Rectal smooth muscle tissue (tissue), 1 donor: Measurements from ENCODE around the gene PIGS.
"Not testable (repeated sequence)": the region's sequence is repeated elsewhere in the genome, so short reads cannot be mapped to it uniquely, and the experiment has no call there.

Experiments
- H3K27ac ChIP-seq: one replicate; pipeline ENCODE4 v1.7.0; 2013; ENCODE audit warnings: low read depth, low read length, inconsistent platforms
- H3K27me3 ChIP-seq: one replicate; pipeline ENCODE4 v1.7.0; 2013; ENCODE audit warnings: low read length; ENCODE audit not compliant: control insufficient read depth, insufficient read depth
- H3K36me3 ChIP-seq: one replicate; pipeline ENCODE4 v1.7.0; 2013; ENCODE audit warnings: low read length; ENCODE audit not compliant: control insufficient read depth, insufficient read depth
- H3K4me1 ChIP-seq: one replicate; pipeline ENCODE4 v1.7.0; 2013; ENCODE audit warnings: low read length; ENCODE audit not compliant: control insufficient read depth, insufficient read depth
- H3K4me3 ChIP-seq: one replicate; pipeline ENCODE4 v1.7.0; 2013; ENCODE audit warnings: low read length
- H3K9ac ChIP-seq: one replicate; pipeline ENCODE4 v1.7.0; 2013; ENCODE audit warnings: low read length

Gene PIGS

DNA sequence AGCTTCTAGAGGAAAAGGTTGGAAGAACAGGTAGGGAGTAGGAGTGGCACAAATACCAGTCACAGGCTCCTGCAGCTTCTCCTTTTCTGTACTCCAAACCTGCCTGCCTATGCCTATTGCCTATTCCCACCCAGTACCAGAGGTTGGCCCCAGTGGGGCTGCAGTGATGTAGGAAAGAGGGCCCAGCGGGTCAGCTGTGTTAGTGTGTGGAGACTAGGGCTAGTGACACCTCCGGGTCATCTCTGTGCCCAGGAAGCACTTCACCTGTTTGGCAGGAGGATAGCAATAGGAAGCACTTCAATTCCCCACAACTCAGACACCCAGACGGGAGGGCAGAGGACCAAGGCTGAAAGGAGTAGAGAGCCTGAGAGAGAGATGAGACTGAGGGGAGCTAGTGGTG, 4.7 kb upstream of the PIGS start:
- H3K9ac ChIP-seq, H3K4me1 ChIP-seq, H3K27ac ChIP-seq, H3K4me3 ChIP-seq, H3K27me3 ChIP-seq, H3K36me3 ChIP-seq: not testable (repeated sequence)

DNA sequence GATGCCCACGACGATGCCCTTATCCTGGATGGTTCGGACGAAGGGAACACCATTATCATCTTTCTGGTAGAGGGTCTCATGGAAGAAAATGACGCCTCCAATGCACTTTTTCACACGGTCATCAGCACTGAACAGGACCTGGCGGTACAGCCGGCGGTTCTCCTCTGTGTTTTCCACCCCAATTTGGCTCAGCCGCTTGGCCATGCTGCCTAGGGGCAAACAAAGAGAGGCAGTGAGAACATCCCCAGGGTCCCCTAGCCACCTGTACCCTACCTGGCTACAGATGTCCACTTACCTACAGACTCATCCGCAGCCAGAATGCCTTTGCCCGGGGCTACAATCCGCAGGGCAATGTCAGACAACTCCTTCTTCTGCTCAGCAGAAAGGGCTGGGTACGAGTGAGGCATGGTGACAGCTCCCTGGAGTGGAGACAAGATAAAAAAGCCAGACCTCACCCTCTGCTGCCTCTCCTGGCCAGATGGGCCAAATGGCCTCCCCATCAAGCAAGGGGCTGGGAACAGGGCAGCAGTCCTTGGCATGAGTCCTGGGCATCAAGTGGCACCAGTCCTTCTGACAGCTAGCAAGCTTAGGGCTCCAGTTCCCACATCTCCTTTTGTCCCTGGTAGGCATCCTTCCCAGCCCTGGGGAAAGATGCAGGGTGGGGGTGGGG, 3.9 kb upstream of the PIGS start:
- H3K36me3 ChIP-seq: peaks cover 2% of the 10 kb centered on the region
- H3K4me3 ChIP-seq: no peak overlapping the region
- peaks cover 8% of the 10 kb centered on the region for H3K4me1 ChIP-seq
- H3K9ac ChIP-seq: no peak overlapping the region
- no peaks in the 10 kb centered on the region for H3K27me3 ChIP-seq
- no peak overlapping the region for H3K27ac ChIP-seq

GRCh38 chr17:28574526-28574925, 3.2 kb upstream of the PIGS start:
- H3K27me3 ChIP-seq: no peaks in the 10 kb centered on the region
- no peak overlapping the region for H3K9ac ChIP-seq
- no peak overlapping the region for H3K4me3 ChIP-seq
- no peak overlapping the region for H3K27ac ChIP-seq
- peaks cover 8% of the 10 kb centered on the region for H3K4me1 ChIP-seq
- H3K36me3 ChIP-seq: peaks cover 2% of the 10 kb centered on the region

GRCh38 chr17:28573966-28574480, 2.7 kb upstream of the PIGS start:
- Histone ChIP-seq H3K4me3 (no peak overlapping the region), H3K9ac (no peak overlapping the region), H3K4me1 (peaks cover 8% of the 10 kb centered on the region), H3K27me3 (no peaks in the 10 kb centered on the region), H3K27ac (no peak overlapping the region), H3K36me3 (no peaks in the 10 kb centered on the region)

DNA sequence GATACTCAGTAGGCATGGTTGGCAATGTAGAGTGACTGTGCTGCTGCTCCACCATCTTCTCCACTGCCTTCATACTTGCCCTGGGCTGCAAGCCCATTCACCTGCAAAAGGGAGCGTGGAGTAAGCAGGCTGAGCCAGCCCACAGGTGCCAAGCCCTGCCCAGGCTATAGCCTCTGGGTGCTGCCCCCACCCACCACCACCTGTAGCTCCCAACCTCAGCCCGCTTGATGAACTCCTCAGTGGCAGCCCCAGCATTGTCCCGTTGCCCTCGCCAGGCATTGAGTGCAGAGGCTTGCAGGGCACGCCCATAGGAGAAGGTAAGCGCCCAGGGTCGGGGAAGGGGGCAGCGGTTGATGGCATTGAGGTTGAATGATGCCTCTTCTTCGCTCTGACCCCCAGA, 2.2 kb upstream of the PIGS start:
- Histone ChIP-seq H3K4me1 (peaks cover 8% of the 10 kb centered on the region), H3K36me3 (no peaks in the 10 kb centered on the region), H3K9ac (no peak overlapping the region), H3K27me3 (no peaks in the 10 kb centered on the region), H3K4me3 (no peak overlapping the region), H3K27ac (no peak overlapping the region)

- Histone ChIP-seq H3K9ac (no peak overlapping the region), H3K4me3 (no peak overlapping the region), H3K27me3 (no peaks in the 10 kb centered on the region), H3K27ac (no peak overlapping the region), H3K4me1 (peaks cover 8% of the 10 kb centered on the region), H3K36me3 (no peaks in the 10 kb centered on the region)
Observed at GRCh38 chr17:28573040-28573380, 1.7 kb upstream of the PIGS start.

DNA sequence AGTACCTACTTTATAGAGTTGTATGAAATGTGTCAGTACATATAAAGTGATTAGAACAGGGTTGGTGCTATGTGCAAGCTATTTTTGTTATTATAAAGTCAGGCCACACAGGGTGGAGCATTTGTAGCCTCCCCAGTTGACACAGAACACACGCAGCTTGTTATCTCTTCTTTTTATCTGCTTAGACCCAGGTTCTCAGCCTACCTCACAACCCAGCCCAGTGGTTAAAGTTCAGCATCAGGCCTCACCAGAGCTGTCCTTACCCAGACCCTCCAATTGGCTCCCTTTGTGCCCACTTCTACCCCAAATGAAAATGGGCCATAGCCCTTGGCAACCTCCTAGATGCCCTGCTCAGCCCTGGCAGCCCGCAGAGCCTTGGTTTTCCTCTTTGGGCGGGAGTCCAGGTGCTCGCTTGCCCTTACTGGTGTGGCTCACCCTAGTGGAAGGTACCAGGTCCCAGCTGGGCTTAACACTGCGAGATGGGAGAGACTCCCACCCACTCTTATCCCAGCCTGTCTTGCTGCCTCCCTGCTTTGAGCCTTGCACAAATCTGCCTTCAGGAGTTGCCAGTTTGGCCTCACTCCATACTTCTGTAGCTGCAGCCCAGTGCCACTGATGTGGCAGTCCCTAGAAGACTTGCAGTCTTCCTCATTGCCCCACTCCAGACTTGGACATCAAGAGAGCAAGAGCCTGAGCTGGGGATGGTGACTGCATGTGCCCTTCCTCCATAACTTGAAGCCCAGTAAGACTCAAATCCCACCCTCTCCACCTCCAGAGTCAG, 1.1 kb upstream of the PIGS start:
- H3K4me3 ChIP-seq: peak overlapping the region; percentile 94
- H3K4me1 ChIP-seq: peaks cover 8% of the 10 kb centered on the region
- H3K27ac ChIP-seq: peak overlapping the region; percentile 77
- H3K36me3 ChIP-seq: no peaks in the 10 kb centered on the region
- H3K27me3 ChIP-seq: no peaks in the 10 kb centered on the region
- no peak overlapping the region for H3K9ac ChIP-seq

DNA sequence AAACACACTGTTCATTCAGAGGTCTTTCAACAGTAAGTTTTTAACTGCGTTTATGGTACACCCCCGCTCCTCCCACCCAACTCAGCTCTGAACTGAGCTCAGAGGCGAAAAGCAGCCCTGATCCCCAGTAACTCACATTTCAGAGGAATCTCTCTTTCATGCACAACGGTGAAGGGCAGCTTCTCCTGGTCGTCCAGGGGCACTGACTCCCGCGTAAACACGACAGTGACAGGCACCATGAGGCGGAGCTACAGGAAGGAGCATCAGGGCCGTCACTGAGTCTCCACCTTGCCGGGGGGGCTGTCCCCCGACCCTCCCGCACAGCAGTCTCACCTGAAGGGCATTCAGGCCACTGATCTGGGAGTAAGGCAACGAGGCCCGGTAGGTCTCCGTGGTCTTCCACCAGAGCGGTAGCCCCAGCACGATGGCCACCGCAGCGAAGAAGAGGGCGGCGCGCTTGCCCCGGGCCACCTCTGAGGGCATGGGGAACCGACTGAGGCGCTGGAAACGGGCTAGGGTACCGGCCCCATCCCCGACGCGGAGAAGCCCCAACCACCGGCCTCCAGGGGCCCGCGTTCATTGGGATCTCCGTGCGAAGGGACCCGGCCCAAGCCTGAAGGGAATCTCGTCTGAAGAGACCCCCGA, 486 bp downstream of the PIGS start:
- Histone ChIP-seq H3K9ac (peak overlapping the region; percentile 83), H3K4me3 (peak overlapping the region; percentile 94), H3K4me1 (peaks cover 8% of the 10 kb centered on the region), H3K36me3 (no peaks in the 10 kb centered on the region), H3K27me3 (no peaks in the 10 kb centered on the region), H3K27ac (peak overlapping the region; percentile 48)

DNA sequence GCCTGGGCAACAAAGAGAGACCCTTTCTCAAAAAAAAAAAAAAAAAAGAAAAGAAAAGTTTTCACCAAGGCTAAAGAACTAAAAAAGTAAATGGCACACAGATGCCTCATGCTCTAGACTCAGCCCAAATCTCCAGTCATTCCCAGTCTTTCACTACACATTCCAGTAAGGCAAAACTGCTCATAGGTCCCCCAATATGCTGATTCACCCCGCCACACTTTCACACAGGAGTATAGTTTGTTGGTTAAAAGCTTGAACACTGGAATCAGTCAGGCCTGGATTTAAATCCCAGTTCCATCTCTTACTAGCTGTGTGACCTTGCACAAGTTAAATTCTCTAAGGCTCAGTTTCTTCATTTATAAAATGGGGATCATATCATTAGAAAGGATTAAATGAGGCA, 1.9 kb downstream of the PIGS start:
- no peak overlapping the region for H3K27ac ChIP-seq
- H3K9ac ChIP-seq: no peak overlapping the region
- no peaks in the 10 kb centered on the region for H3K27me3 ChIP-seq
- H3K4me1 ChIP-seq: peaks cover 8% of the 10 kb centered on the region
- no peaks in the 10 kb centered on the region for H3K36me3 ChIP-seq
- no peak overlapping the region for H3K4me3 ChIP-seq

DNA sequence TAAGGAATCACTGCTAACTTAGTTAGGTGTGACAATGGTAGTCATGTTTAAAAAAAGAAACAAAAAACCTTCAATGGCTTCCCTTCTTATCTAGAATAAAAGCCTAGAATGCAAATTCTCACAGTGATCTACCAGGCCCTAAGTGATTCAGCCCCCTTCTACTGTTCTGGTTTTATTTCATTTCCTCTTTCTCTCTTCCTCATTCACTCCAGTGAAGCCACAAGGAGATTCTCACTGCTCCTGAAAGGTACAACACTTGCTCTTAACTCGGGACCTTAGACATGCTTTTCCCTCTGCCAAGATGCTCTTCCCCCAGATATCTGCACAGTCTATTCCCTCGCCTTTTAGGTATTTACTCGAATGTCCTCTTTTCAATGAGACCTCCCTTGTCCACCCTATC, 3.7 kb downstream of the PIGS start:
- Histone ChIP-seq H3K27me3 (no peaks in the 10 kb centered on the region), H3K36me3 (peaks cover 6% of the 10 kb centered on the region), H3K9ac (no peak overlapping the region), H3K27ac (no peak overlapping the region), H3K4me1 (peaks cover 8% of the 10 kb centered on the region), H3K4me3 (no peak overlapping the region)

GRCh38 chr17:28563475-28563874, 7.8 kb downstream of the PIGS start:
- Histone ChIP-seq H3K4me3 (no peak overlapping the region), H3K4me1 (no peaks in the 10 kb centered on the region), H3K9ac (no peak overlapping the region), H3K27ac (no peak overlapping the region), H3K36me3 (peaks cover 17% of the 10 kb centered on the region), H3K27me3 (no peaks in the 10 kb centered on the region)

GRCh38 chr17:28555022-28555421, 16.3 kb downstream of the PIGS start:
- peaks cover 26% of the 10 kb centered on the region for H3K36me3 ChIP-seq

More at GRCh38 chr17:28555022-28555421, 16.3 kb downstream of the PIGS start:
- Histone ChIP-seq H3K27ac (no peak overlapping the region), H3K4me3 (no peak overlapping the region), H3K27me3 (no peaks in the 10 kb centered on the region), H3K9ac (no peak overlapping the region), H3K4me1 (peaks cover 4% of the 10 kb centered on the region)
